GM10266 (cell line): ENCODE results near the gene HHIPL2.

Source experiments
- DNase-seq: peaks from one replicate; pipeline ENCODE4 v3.0.0; 2012; ENCODE audit errors: extremely low spot score
- CTCF ChIP-seq: IDR thresholded peaks from 2 replicates; pipeline ENCODE4 v1.5.1; 2012; ENCODE audit warnings: mild to moderate bottlenecking, low read depth; ENCODE audit not compliant: control insufficient read depth, insufficient read depth; ENCODE audit errors: missing control alignments

HHIPL2 gene

GRCh38 chr1:222547944-222548671 is at the start of gene HHIPL2:
Gene HHIPL2, minus strand, starts transcription at chr1:222548104. Its CDS starts 60 bp downstream, at chr1:222548044.
- TF ChIP-seq CTCF: no peak
- no peak for DNase-seq

- TF ChIP-seq CTCF: no peak
- DNase-seq: no peak
These were observed 48.8 kb upstream of the HHIPL2 start for GRCh38 chr1:222596696-222597095.

DNA sequence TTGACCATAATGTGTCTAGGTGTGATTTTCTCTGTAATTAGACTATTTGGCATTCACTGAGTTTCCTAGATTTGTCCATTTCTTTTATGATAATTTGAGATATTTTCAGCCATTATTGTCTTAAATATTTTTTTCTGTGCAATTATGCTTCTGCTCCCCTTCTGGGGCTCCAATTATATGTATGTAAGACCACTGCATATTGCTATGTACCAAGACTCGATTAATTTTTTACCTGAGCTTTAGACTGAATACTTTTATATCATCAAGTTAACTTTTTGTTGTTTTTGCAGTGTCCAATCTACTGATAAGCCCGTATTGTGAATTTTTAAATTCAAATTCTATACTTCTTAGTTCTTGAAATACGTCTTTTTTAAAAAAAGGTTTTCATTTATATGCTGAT is 46.9 kb upstream of the HHIPL2 start:
- DNase-seq: no peak
- no peak for TF ChIP-seq CTCF

DNA sequence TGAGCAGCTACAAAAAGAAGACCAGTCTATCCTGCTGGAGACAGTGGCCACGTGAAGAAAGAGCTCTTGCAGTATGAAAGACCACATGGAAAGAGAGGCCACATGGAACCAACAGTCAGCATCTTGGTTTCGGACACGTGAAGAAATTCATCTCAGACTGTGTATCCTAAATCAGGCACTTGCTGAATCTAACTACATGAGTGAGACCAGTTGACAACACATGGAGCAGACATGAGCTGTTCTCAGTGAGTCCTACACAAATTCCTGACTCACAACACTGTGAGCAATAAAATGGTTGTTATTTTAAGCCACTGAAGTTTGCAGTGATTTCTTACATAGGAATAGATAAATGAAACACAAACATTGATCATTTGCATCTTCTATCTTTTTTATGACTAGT is 44.3 kb upstream of the HHIPL2 start:
- DNase-seq: no peak
- TF ChIP-seq CTCF: no peak

- peak; percentile 82 for DNase-seq
- TF ChIP-seq CTCF: no peak
These were observed 41.8 kb upstream of the HHIPL2 start, which contains the start of gene TAF1A for GRCh38 chr1:222589462-222590302. Gene TAF1A, minus strand, starts transcription at chr1:222589933.

GRCh38 chr1:222588135-222588534 is 40.2 kb upstream of the HHIPL2 start:
- DNase-seq: no peak
- no peak for TF ChIP-seq CTCF

GRCh38 chr1:222586842-222587241 is 38.9 kb upstream of the HHIPL2 start:
- no peak for TF ChIP-seq CTCF
- no peak for DNase-seq
